Caco-2 (cell line): ENCODE results near the gene ATF4. TPM values are rescaled to one million over a fixed set of nuclear protein-coding genes. Genes with fewer than 3 reads are reported as not detected.

ENCODE experiments used
- BruUV-seq: library from RNA; stranded (reverse); fragments of 400-500 nt; replicated peaks from 2 replicates; lab custom pipeline; 2021; lab: Mats Ljungman, UMichigan
- CTCF ChIA-PET: fragments of 300-600 bp; sonication (Branson Sonifier 250); formaldehyde crosslinking; loops from one replicate; lab custom pipeline; 2022; ENCODE audit warnings: antibody characterized with exemption; lab: Charles Lee
- POLR2A ChIA-PET: fragments of 300-600 bp; sonication (Branson Sonifier 250); formaldehyde crosslinking; loops from one replicate; lab custom pipeline; 2022; ENCODE audit warnings: antibody characterized with exemption; lab: Charles Lee
- DNase-seq, 2 experiments: peaks; one replicate each; pipeline versions ENCODE4 v3.0.0 to v3.0.0-alpha.2; 2020 to 2022
- H3K27me3 ChIP-seq: replicated peaks from 2 replicates; pipeline ENCODE4 v1.6.0; 2011; ENCODE audit warnings: low read length; ENCODE audit not compliant: control insufficient read depth, insufficient read depth
- H3K36me3 ChIP-seq: 2 replicates; pipeline ENCODE4 v1.5.1; 2011; ENCODE audit warnings: low read length; ENCODE audit not compliant: control insufficient read depth, insufficient read depth
- H3K4me1 ChIP-seq: fragments of 250-450 bp; sonication (Bioruptor Pico); 2 replicates; pipeline ENCODE4 v1.5.1; 2020; ENCODE audit warnings: mild to moderate bottlenecking
- H3K4me3 ChIP-seq: 2 replicates; pipeline ENCODE4 v1.5.1; 2011; ENCODE audit warnings: low read depth, mild to moderate bottlenecking, control low read depth, low read length
- H3K9me3 ChIP-seq: fragments of 250-450 bp; sonication (Bioruptor Pico); 2 replicates; pipeline ENCODE4 v1.5.1; 2020; ENCODE audit warnings: mild to moderate bottlenecking, moderate library complexity
- H3K27ac Mint-ChIP-seq: one replicate; pipeline ENCODE4 v1.8.0; 2022; ENCODE audit warnings: mixed read lengths; ENCODE audit not compliant: unreplicated experiment
- H3K27me3 Mint-ChIP-seq: one replicate; pipeline ENCODE4 v1.8.0; 2022; ENCODE audit warnings: mixed read lengths; ENCODE audit not compliant: insufficient read depth, unreplicated experiment
- H3K36me3 Mint-ChIP-seq: one replicate; pipeline ENCODE4 v1.8.0; 2022; ENCODE audit warnings: mild to moderate bottlenecking, mixed read lengths; ENCODE audit not compliant: insufficient read depth, unreplicated experiment
- H3K4me1 Mint-ChIP-seq: one replicate; pipeline ENCODE4 v1.8.0; 2022; ENCODE audit warnings: low read depth, mixed read lengths; ENCODE audit not compliant: unreplicated experiment
- H3K4me3 Mint-ChIP-seq: one replicate; pipeline ENCODE4 v1.8.0; 2022; ENCODE audit warnings: mild to moderate bottlenecking, moderate library complexity, mixed read lengths; ENCODE audit not compliant: unreplicated experiment
- H3K9me3 Mint-ChIP-seq: one replicate; pipeline ENCODE4 v1.8.0; 2022; ENCODE audit warnings: mixed read lengths; ENCODE audit not compliant: unreplicated experiment
- CTCF ChIP-seq, 2 experiments: fragments of 200-600 bp in 1 of 2; IDR thresholded peaks; 1 replicate in 1 of 2; 2 replicates in 1 of 2; pipeline versions ENCODE4 v1.5.1 to v1.8.0; 2011 to 2022; ENCODE audit warnings: antibody characterized with exemption in 1 of 2, control low read depth in 1 of 2, inconsistent platforms in 1 of 2, low read depth in 1 of 2, low read length in 1 of 2, mild to moderate bottlenecking in 1 of 2, moderate library complexity in 1 of 2; ENCODE audit not compliant: insufficient read depth in 1 of 2, severe bottlenecking in 1 of 2, unreplicated experiment in 1 of 2
- intact Hi-C: fragments of 100-400 bp; cut with micrococcal nuclease; formaldehyde crosslinking; loops from one replicate; pipeline ENCODE4 v1.10.0; 2022; ENCODE audit not compliant: unreplicated experiment
- total RNA-seq: library from RNA; stranded (reverse); gene quantifications from 2 replicates; pipeline ENCODE4 v1.2.3, GENCODE V29; 2022

The ATF4 gene
- total RNA-seq, 1 experiment from 2014 or later: 647 TPM

DNA sequence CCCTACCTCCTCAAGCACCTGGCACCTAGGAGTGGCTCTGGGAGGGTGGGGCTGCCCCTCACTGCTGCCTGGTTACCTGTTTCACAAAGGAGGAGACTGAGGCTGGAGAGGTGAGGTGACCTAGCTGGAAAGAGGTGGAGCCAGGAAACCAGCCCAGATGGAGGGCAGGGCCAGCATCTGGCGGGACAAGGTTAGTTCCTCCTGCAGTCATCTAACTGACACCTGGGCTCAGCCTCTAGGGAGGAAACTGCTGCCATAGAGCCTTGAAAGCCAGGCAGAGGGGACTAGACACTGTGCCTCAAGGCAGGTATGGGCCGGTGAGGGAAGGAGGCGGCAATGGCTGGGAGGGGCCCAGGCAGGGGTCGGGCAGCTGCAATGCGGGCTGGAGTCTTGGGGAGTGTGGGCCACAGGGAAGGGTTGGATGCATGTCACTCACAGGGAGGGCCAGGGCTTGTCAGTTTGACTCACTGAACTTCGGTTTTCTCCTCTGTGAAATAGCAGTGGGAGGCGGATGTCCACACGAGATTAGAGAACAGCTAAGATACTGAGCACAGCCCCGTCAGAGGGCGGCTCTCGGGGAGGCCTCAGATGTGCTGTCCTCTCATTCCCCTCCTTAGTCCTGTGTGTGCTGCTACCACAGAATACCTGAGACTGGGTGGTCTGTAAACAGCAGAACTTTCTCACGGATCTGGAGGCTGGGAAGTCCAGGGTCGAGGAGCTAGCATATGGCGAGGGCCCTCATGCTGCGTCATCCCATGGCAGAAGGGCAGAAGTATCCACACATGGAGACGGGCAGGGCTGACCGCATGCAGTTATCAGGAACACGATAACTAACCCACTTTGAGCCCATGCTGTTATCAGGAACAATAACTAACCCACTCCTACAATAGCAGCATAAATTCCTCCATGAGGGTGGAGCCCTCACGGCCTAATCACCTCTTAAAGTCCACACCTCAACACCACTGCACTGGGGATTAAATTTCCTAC is 47.5 kb upstream of the ATF4 start:
- Mint-ChIP-seq H3K9me3 (no peaks in the 10 kb centered on the region), H3K4me1 (peaks cover 64% of the 10 kb centered on the region), H3K27me3 (no peaks in the 10 kb centered on the region), H3K27ac (peak overlapping the region; percentile 98), H3K36me3 (peaks cover 7% of the 10 kb centered on the region), H3K4me3 (peak overlapping the region; percentile 92)
- DNase-seq: peak; percentile 57 to 82
- H3K36me3 ChIP-seq: no peaks in the 10 kb centered on the region; the same call in none of the 2 replicates
- H3K4me1 ChIP-seq: peaks cover 76% of the 10 kb centered on the region
- POLR2A ChIA-PET: interaction anchor here (0.6 to 1.7 kb wide), 4 partner anchors 17 to 154 kb away, joined by 3 to 7 read pairs (median 3); partner anchors contain the start of gene MIEF1
- intact Hi-C loops: loop anchor here (5.0 kb wide), 1 partner anchor 524 kb away; no protein-coding TSS in a partner anchor
- H3K27me3 ChIP-seq: no peaks in the 10 kb centered on the region
- H3K4me3 ChIP-seq: peak overlapping the region; percentile 36
- CTCF ChIA-PET: interaction anchor here (0.6 to 3.2 kb wide), 10 partner anchors 21 to 129 kb away, joined by 3 to 13 read pairs (median 3); partner anchors contain the start of genes ATF4, MIEF1 and TAB1
- TF ChIP-seq CTCF (IDR thresholded peaks at IDR 0.05; ENCODE audit: insufficient read depth in 1 of 2, low read depth in 1 of 2, low read length in 1 of 2, severe bottlenecking in 1 of 2, unreplicated experiment in 1 of 2): no peak
- H3K9me3 ChIP-seq: no peaks in the 10 kb centered on the region
- TSS peak; percentile 72 for BruUV-seq

DNA sequence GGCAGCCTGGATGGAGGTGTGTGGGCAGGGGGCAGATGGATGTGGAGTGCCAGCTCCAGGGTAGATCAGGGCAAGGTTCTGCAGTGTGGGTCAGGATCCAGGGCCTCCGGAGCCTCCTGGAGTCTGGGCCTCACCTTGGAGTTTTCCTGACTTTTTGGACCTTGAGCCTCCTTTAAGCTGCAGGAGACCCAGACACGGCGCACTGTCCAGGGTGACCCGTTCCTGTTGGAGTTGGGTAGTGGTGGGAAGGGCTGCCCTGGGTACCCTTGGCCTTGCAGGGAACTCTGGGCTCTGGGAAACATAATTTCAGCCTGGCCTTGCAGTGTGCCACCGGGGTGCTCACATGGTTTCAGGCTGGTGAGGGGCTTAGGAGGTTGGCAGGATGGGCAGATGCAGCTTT is 46.5 kb upstream of the ATF4 start:
- Mint-ChIP-seq H3K4me3 (peak overlapping the region; percentile 92), H3K27ac (peak overlapping the region; percentile 98), H3K27me3 (no peaks in the 10 kb centered on the region), H3K4me1 (peaks cover 57% of the 10 kb centered on the region), H3K9me3 (no peaks in the 10 kb centered on the region), H3K36me3 (peaks cover 7% of the 10 kb centered on the region)
- Histone ChIP-seq H3K27me3 (no peaks in the 10 kb centered on the region), H3K4me1 (peaks cover 71% of the 10 kb centered on the region), H3K36me3 (no peaks in the 10 kb centered on the region; the same call in none of the 2 replicates), H3K9me3 (no peaks in the 10 kb centered on the region), H3K4me3 (peak overlapping the region; percentile 36)
- CTCF ChIA-PET: interaction anchor here (0.7 to 3.2 kb wide), 3 partner anchors 28 to 130 kb away, joined by 3 to 13 read pairs (median 4); partner anchors contain the start of gene MIEF1
- TF ChIP-seq CTCF (IDR thresholded peaks at IDR 0.05; ENCODE audit: insufficient read depth in 1 of 2, low read depth in 1 of 2, low read length in 1 of 2, severe bottlenecking in 1 of 2, unreplicated experiment in 1 of 2): no peak
- peak in 1 of 2 experiments; percentile 26 for DNase-seq
- POLR2A ChIA-PET: interaction anchor here (0.6 to 1.7 kb wide), 4 partner anchors 16 to 155 kb away, joined by 3 to 7 read pairs (median 4); partner anchors contain the start of gene MIEF1
- intact Hi-C loops: loop anchor here (2.0 to 5.0 kb wide), 4 partner anchors 17 to 523 kb away; no protein-coding TSS in a partner anchor
- no TSS peak for BruUV-seq
